ENCODE measurements around the gene AEN. TPM values are rescaled to one million over a fixed set of nuclear protein-coding genes. Genes with fewer than 3 reads are reported as not detected.

The AEN gene
- total RNA-seq, 1 experiment from 2014 or later = 36.2 TPM

DNA sequence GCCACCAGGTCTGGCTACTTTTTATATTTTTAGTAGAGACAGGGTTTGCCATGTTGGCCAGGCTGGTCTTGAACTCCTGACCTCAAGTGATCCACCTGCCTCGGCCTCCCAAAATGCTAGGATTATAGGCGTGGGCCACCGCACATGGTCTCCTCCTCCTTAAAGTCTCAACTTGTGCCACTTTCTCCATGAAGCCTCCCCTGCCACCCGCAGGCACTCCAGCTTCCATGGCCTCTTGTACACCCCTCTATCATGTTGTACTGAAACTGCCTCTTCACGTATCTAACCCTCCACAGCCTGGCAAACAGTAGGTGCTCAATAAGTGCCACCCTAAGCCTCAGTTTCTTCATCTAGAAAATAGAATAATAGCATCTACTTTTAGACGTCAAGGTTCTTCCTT is 57.6 kb downstream of the AEN start:
- Histone ChIP-seq H3K9ac (ENCODE audit: low read length) (no peak overlapping the region), H3K9me2 (ENCODE audit: insufficient read depth) (no peaks in the 10 kb centered on the region), H4K20me1 (ENCODE audit: insufficient read depth) (no peaks in the 10 kb centered on the region), H3K27me3 (ENCODE audit: insufficient read depth, low read length) (peaks cover 11% of the 10 kb centered on the region), H3K4me3 (replicated peaks in 1 of 2; ENCODE audit: low read depth in 1 of 2, low read length in 2 of 2) (no peak overlapping the region), H2AFZ (ENCODE audit: low read depth, low read length, poor library complexity, severe bottlenecking) (no peak overlapping the region), H3K27ac (ENCODE audit: low read depth, low read length) (no peak overlapping the region), H3K4me2 (ENCODE audit: low read length) (no peak overlapping the region), H3K36me3 (ENCODE audit: control insufficient read depth in 1 of 2, insufficient read depth in 2 of 2, low read length in 2 of 2) (no peaks in the 10 kb centered on the region), H3K4me1 (ENCODE audit: control insufficient read depth in 1 of 2, insufficient read depth in 2 of 2, low read length in 2 of 2) (no peaks in the 10 kb centered on the region), H3K9me3 (ENCODE audit: control insufficient read depth in 1 of 2, insufficient read depth in 1 of 2, low read depth in 1 of 2, low read length in 2 of 2) (no peaks in the 10 kb centered on the region), H3K79me2 (ENCODE audit: insufficient read depth, low read length) (no peaks in the 10 kb centered on the region)
- ATAC-seq (no peak), DNase-seq (ENCODE audit: low read depth, low spot score) (no peak)
- intact Hi-C loops (cut with micrococcal nuclease) = no loop called here
- RAD21 ChIA-PET (ENCODE audit: low non-redundant PET in 1 of 2, low total read pairs in 2 of 2, uncharacterized antibody in 2 of 2, unreplicated experiment in 2 of 2) = no interaction called here
- no peak for TF ChIP-seq JUND (IDR thresholded peaks at IDR 0.05)
- no peak for TF ChIP-seq EZH2phosphoT487 (IDR thresholded peaks at IDR 0.05; ENCODE audit: borderline replicate concordance)
- TF ChIP-seq, protein P1, sequence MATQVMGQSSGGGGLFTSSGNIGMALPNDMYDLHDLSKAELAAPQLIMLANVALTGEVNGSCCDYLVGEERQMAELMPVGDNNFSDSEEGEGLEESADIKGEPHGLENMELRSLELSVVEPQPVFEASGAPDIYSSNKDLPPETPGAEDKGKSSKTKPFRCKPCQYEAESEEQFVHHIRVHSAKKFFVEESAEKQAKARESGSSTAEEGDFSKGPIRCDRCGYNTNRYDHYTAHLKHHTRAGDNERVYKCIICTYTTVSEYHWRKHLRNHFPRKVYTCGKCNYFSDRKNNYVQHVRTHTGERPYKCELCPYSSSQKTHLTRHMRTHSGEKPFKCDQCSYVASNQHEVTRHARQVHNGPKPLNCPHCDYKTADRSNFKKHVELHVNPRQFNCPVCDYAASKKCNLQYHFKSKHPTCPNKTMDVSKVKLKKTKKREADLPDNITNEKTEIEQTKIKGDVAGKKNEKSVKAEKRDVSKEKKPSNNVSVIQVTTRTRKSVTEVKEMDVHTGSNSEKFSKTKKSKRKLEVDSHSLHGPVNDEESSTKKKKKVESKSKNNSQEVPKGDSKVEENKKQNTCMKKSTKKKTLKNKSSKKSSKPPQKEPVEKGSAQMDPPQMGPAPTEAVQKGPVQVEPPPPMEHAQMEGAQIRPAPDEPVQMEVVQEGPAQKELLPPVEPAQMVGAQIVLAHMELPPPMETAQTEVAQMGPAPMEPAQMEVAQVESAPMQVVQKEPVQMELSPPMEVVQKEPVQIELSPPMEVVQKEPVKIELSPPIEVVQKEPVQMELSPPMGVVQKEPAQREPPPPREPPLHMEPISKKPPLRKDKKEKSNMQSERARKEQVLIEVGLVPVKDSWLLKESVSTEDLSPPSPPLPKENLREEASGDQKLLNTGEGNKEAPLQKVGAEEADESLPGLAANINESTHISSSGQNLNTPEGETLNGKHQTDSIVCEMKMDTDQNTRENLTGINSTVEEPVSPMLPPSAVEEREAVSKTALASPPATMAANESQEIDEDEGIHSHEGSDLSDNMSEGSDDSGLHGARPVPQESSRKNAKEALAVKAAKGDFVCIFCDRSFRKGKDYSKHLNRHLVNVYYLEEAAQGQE (IDR thresholded peaks at IDR 0.05; ENCODE audit: low read depth) = no peak
- no peak for TF ChIP-seq ZFX (IDR thresholded peaks at IDR 0.05)
- TF ChIP-seq, protein P2, sequence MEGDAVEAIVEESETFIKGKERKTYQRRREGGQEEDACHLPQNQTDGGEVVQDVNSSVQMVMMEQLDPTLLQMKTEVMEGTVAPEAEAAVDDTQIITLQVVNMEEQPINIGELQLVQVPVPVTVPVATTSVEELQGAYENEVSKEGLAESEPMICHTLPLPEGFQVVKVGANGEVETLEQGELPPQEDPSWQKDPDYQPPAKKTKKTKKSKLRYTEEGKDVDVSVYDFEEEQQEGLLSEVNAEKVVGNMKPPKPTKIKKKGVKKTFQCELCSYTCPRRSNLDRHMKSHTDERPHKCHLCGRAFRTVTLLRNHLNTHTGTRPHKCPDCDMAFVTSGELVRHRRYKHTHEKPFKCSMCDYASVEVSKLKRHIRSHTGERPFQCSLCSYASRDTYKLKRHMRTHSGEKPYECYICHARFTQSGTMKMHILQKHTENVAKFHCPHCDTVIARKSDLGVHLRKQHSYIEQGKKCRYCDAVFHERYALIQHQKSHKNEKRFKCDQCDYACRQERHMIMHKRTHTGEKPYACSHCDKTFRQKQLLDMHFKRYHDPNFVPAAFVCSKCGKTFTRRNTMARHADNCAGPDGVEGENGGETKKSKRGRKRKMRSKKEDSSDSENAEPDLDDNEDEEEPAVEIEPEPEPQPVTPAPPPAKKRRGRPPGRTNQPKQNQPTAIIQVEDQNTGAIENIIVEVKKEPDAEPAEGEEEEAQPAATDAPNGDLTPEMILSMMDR (IDR thresholded peaks at IDR 0.05 in 2 of 3, conservative IDR thresholded peaks at IDR 0.05 in 1 of 3; ENCODE audit: borderline replicate concordance in 1 of 3, insufficient read depth in 1 of 3, low read depth in 2 of 3, low read length in 2 of 3) = no peak
- TF ChIP-seq FOSL1 (IDR thresholded peaks at IDR 0.05; ENCODE audit: low read depth) = no peak
- TF ChIP-seq ZNF274 (IDR thresholded peaks at IDR 0.05; ENCODE audit: low read depth, low read length) = no peak
- TF ChIP-seq CEBPB (IDR thresholded peaks at IDR 0.05; ENCODE audit: low read depth) = no peak
- TF ChIP-seq POLR2A (IDR thresholded peaks at IDR 0.05; ENCODE audit: borderline replicate concordance, extremely low read depth, insufficient read depth, insufficient read length) = no peak
- TF ChIP-seq YY1 (IDR thresholded peaks at IDR 0.05; ENCODE audit: extremely low read depth, insufficient replicate concordance, low read depth, low read length) = no peak
- TF ChIP-seq SIN3A (IDR thresholded peaks at IDR 0.05; ENCODE audit: low read depth) = no peak
- TF ChIP-seq TCF7L2 (IDR thresholded peaks at IDR 0.05; ENCODE audit: borderline replicate concordance, extremely low read depth, insufficient read depth, insufficient read length) = no peak
- TF ChIP-seq RAD21 (IDR thresholded peaks at IDR 0.05; ENCODE audit: low read depth) = no peak
- TF ChIP-seq, protein P3, sequence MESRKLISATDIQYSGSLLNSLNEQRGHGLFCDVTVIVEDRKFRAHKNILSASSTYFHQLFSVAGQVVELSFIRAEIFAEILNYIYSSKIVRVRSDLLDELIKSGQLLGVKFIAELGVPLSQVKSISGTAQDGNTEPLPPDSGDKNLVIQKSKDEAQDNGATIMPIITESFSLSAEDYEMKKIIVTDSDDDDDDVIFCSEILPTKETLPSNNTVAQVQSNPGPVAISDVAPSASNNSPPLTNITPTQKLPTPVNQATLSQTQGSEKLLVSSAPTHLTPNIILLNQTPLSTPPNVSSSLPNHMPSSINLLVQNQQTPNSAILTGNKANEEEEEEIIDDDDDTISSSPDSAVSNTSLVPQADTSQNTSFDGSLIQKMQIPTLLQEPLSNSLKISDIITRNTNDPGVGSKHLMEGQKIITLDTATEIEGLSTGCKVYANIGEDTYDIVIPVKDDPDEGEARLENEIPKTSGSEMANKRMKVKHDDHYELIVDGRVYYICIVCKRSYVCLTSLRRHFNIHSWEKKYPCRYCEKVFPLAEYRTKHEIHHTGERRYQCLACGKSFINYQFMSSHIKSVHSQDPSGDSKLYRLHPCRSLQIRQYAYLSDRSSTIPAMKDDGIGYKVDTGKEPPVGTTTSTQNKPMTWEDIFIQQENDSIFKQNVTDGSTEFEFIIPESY (IDR thresholded peaks at IDR 0.05; ENCODE audit: extremely low read depth, insufficient replicate concordance, low read length) = no peak
- TF ChIP-seq POLR2AphosphoS5 (IDR thresholded peaks at IDR 0.05; ENCODE audit: low read depth, low read length) = no peak
- TF ChIP-seq CBX3 (IDR thresholded peaks at IDR 0.05; ENCODE audit: low read depth) = no peak
- CTCF ChIA-PET = no interaction called here
- BruUV-seq (replicated peaks) = no TSS peak
- POLR2A ChIA-PET = interaction anchor here (0.6 kb wide), 1 partner anchor 86 kb away, joined by 4 read pairs; no protein-coding TSS in a partner anchor
